Measurements from ENCODE around the gene WHRN. TPM values are rescaled to one million over a fixed set of nuclear protein-coding genes. Genes with fewer than 3 reads are reported as not detected.

WHRN gene
- total RNA-seq, 1 donor from 2014 or later: 12.2 TPM

- no peak for DNase-seq (ENCODE audit: extremely low spot score, unreplicated experiment)
- H3K27ac Mint-ChIP-seq: no peak overlapping the region
- peaks cover 3% of the 10 kb centered on the region for H3K36me3 Mint-ChIP-seq
- peak; percentile 83 for TF ChIP-seq CTCF (conservative IDR thresholded peaks at IDR 0.05)
- H3K27me3 Mint-ChIP-seq: no peaks in the 10 kb centered on the region
- H3K9me3 Mint-ChIP-seq: no peaks in the 10 kb centered on the region
- peaks cover 18% of the 10 kb centered on the region for H3K4me1 Mint-ChIP-seq (ENCODE audit: unreplicated experiment)
- no peak overlapping the region for H3K4me3 Mint-ChIP-seq
Measured at GRCh38 chr9:114487607-114488300, 17.5 kb downstream of the WHRN start.

DNA sequence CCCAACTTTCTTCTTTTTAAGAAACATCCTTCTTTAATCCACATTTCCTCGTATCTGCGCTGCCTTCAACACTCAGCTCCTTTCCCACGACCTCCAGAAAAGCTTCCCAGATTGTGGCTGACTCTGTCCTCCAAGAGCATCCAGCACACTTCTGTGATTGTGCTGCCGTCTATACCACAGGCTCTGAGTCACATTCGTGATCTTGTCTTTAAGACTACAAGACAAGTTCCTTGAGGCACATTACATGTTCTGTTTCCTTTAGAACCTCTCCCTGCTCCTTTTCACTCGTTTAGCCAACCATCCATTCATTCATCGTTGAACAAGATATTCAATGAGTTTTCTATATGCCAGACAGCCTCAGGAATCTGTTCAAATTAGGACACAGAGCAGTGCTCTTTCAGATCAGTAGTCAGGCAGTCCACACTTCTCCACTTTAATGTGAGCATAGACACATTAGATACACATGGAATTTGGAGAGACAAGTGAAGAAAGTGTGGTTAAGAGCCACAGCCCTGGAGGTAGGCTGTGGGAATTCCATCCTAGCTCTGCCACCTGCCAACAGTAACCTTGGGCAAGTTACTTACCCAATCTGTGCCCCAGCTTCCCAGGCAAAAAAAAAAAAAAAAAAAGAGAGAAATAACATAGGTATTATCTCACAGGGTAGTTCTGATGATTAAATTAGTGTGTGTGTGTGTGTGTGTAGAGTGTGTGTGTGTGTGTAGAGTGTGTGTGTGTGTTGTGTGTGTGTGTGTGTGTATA is 18.9 kb downstream of the WHRN start:
- peaks cover 14% of the 10 kb centered on the region for H3K4me1 Mint-ChIP-seq (ENCODE audit: unreplicated experiment)
- no peak for DNase-seq (ENCODE audit: extremely low spot score, unreplicated experiment)
- H3K27me3 Mint-ChIP-seq: no peaks in the 10 kb centered on the region
- H3K4me3 Mint-ChIP-seq: no peak overlapping the region
- H3K27ac Mint-ChIP-seq: no peak overlapping the region
- no peaks in the 10 kb centered on the region for H3K36me3 Mint-ChIP-seq
- no peak for TF ChIP-seq CTCF (conservative IDR thresholded peaks at IDR 0.05)
- no peaks in the 10 kb centered on the region for H3K9me3 Mint-ChIP-seq

DNA sequence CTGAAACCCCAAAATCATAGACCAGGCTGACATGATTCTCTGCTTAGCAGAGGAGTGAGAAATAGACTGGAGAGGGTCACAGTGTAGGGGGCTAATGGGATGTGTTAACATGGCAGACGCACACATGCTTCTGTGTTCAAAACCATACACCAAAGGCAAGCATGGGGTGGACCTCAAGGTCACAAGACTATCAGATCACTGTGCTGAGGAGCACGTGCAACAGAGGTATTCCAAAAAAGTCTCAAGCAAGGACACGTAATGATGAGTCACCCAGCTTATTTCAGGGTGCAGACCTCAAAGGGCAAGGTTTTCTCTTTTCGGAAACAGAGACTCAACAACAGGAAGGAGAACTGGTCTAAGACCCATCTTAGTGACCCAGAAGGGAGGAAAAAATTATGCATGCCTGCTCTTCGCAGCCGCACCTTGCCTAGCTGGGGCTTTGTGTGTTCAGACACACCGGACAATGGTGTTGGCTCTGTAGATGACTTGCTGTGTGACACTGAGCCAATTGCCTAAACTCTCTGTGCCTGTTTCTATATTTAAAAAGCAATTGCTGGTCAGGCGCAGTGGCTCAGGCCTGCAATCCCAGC is 20.3 kb downstream of the WHRN start:
- no peak for TF ChIP-seq CTCF (conservative IDR thresholded peaks at IDR 0.05)
- no peak for DNase-seq (ENCODE audit: extremely low spot score, unreplicated experiment)
- H3K4me1 Mint-ChIP-seq (ENCODE audit: unreplicated experiment): peaks cover 19% of the 10 kb centered on the region
- H3K9me3 Mint-ChIP-seq: no peaks in the 10 kb centered on the region
- H3K27me3 Mint-ChIP-seq: no peaks in the 10 kb centered on the region
- H3K27ac Mint-ChIP-seq: no peak overlapping the region
- no peaks in the 10 kb centered on the region for H3K36me3 Mint-ChIP-seq
- H3K4me3 Mint-ChIP-seq: no peak overlapping the region

- Mint-ChIP-seq H3K4me3 (no peak overlapping the region), H3K36me3 (no peaks in the 10 kb centered on the region), H3K9me3 (no peaks in the 10 kb centered on the region), H3K27ac (no peak overlapping the region), H3K27me3 (no peaks in the 10 kb centered on the region), H3K4me1 (ENCODE audit: unreplicated experiment) (peaks cover 19% of the 10 kb centered on the region)
- DNase-seq (ENCODE audit: extremely low spot score, unreplicated experiment): no peak
- TF ChIP-seq CTCF (conservative IDR thresholded peaks at IDR 0.05): no peak
Measured at GRCh38 chr9:114484215-114484853, 20.9 kb downstream of the WHRN start.

GRCh38 chr9:114483499-114483898 is 21.8 kb downstream of the WHRN start:
- no peaks in the 10 kb centered on the region for H3K27me3 Mint-ChIP-seq
- H3K4me3 Mint-ChIP-seq: no peak overlapping the region
- DNase-seq (ENCODE audit: extremely low spot score, unreplicated experiment): no peak
- H3K27ac Mint-ChIP-seq: no peak overlapping the region
- H3K36me3 Mint-ChIP-seq: no peaks in the 10 kb centered on the region
- H3K9me3 Mint-ChIP-seq: no peaks in the 10 kb centered on the region
- H3K4me1 Mint-ChIP-seq (ENCODE audit: unreplicated experiment): peaks cover 19% of the 10 kb centered on the region
- no peak for TF ChIP-seq CTCF (conservative IDR thresholded peaks at IDR 0.05)
